ENCODE data around the gene BMPR1B.

BMPR1B gene

GRCh38 chr4:95049551-95050233, 291.9 kb downstream of the BMPR1B start:
- DNase-seq = no peak

- DNase-seq = no peak
Observed at GRCh38 chr4:95050980-95051701, 293.4 kb downstream of the BMPR1B start.

GRCh38 chr4:95051702-95052020, 293.9 kb downstream of the BMPR1B start:
- no peak for DNase-seq

- no peak for DNase-seq
Observed at GRCh38 chr4:95058991-95059390, 301.2 kb downstream of the BMPR1B start.

GRCh38 chr4:95059663-95060062, 301.9 kb downstream of the BMPR1B start:
- no peak for DNase-seq

GRCh38 chr4:95061220-95061619, 303.5 kb downstream of the BMPR1B start:
- DNase-seq = no peak

GRCh38 chr4:95061801-95062200, 304.0 kb downstream of the BMPR1B start:
- peak in 1 of 2 donors; percentile 15 for DNase-seq

GRCh38 chr4:95066050-95066449, 308.3 kb downstream of the BMPR1B start:
- no peak for DNase-seq

- DNase-seq = no peak
Observed at GRCh38 chr4:95068401-95068800, 310.6 kb downstream of the BMPR1B start.

GRCh38 chr4:95068818-95069478, 311.2 kb downstream of the BMPR1B start:
- DNase-seq = no peak

- DNase-seq = no peak
Observed at GRCh38 chr4:95071851-95072250, 314.1 kb downstream of the BMPR1B start.

- DNase-seq = no peak
Observed at GRCh38 chr4:95073646-95074045, 315.9 kb downstream of the BMPR1B start.

GRCh38 chr4:95077864-95078263, 320.1 kb downstream of the BMPR1B start:
- no peak for DNase-seq

GRCh38 chr4:95080969-95081368, 323.2 kb downstream of the BMPR1B start:
- DNase-seq = no peak

GRCh38 chr4:95084584-95084983, 326.8 kb downstream of the BMPR1B start:
- no peak for DNase-seq

GRCh38 chr4:95085124-95085833, 327.5 kb downstream of the BMPR1B start:
- no peak for DNase-seq

- DNase-seq = no peak
Observed at GRCh38 chr4:95086551-95086950, 328.8 kb downstream of the BMPR1B start.

GRCh38 chr4:95087657-95088455, 330.1 kb downstream of the BMPR1B start:
- DNase-seq = no peak

- DNase-seq = no peak
Observed at GRCh38 chr4:95091272-95091671, 333.5 kb downstream of the BMPR1B start.

- no peak for DNase-seq
Observed at GRCh38 chr4:95092766-95093165, 335.0 kb downstream of the BMPR1B start.

- DNase-seq = no peak
Observed at GRCh38 chr4:95093460-95093859, 335.7 kb downstream of the BMPR1B start.
